Fibroblast of lung (primary cell): ENCODE data around the gene OCSTAMP. TPM values are rescaled to one million over a fixed set of nuclear protein-coding genes. Genes with fewer than 3 reads are reported as not detected.

Source experiments
- DNase-seq, 2 donors: peaks; one replicate each; pipeline versions ENCODE4 v3.0.0 to v3.0.0-alpha.2; 2010; ENCODE audit warnings: low read depth in 2 of 2
- H2AFZ ChIP-seq: 2 replicates; pipeline ENCODE4 v1.5.1; 2012; ENCODE audit warnings: low read length, control low read depth, inconsistent platforms
- H3K27ac ChIP-seq: 2 replicates; pipeline ENCODE4 v1.5.1; 2011; ENCODE audit warnings: low read length, control low read depth; ENCODE audit not compliant: insufficient read depth
- H3K27me3 ChIP-seq: 2 replicates; pipeline ENCODE4 v1.5.1; 2011; ENCODE audit warnings: mild to moderate bottlenecking, low read length; ENCODE audit not compliant: control insufficient read depth, insufficient read depth
- H3K36me3 ChIP-seq: 2 replicates; pipeline ENCODE4 v1.5.1; 2011; ENCODE audit warnings: low read length; ENCODE audit not compliant: control insufficient read depth, insufficient read depth
- H3K4me1 ChIP-seq: 2 replicates; pipeline ENCODE4 v1.5.1; 2011; ENCODE audit warnings: low read length; ENCODE audit not compliant: control insufficient read depth, insufficient read depth; ENCODE audit errors: extremely low read depth
- H3K4me2 ChIP-seq: 2 replicates; pipeline ENCODE4 v1.5.1; 2011; ENCODE audit warnings: low read length, control low read depth; ENCODE audit not compliant: insufficient read depth; ENCODE audit errors: extremely low read depth
- H3K4me3 ChIP-seq, 4 experiments: fragments of 200-600 bp in 1 of 4; sonication (generic) in 1 of 4; replicated peaks in 1 of 4; 2 replicates each; pipeline ENCODE4 v1.5.1; 2011 to 2016; ENCODE audit warnings: low read length in 4 of 4, low read depth in 3 of 4, mild to moderate bottlenecking in 3 of 4, control low read depth in 2 of 4, inconsistent platforms in 1 of 4, mixed read lengths in 1 of 4; ENCODE audit not compliant: insufficient read depth in 1 of 4; ENCODE audit errors: control extremely low read depth in 1 of 4
- H3K79me2 ChIP-seq: 2 replicates; pipeline ENCODE4 v1.5.1; 2012; ENCODE audit warnings: mild to moderate bottlenecking, low read length, inconsistent platforms; ENCODE audit not compliant: control insufficient read depth, insufficient read depth
- H3K9ac ChIP-seq: 2 replicates; pipeline ENCODE4 v1.5.1; 2011; ENCODE audit warnings: mild to moderate bottlenecking, low read length, control low read depth; ENCODE audit not compliant: insufficient read depth
- H3K9me3 ChIP-seq: 2 replicates; pipeline ENCODE4 v1.5.1; 2012; ENCODE audit warnings: low read depth, low read length; ENCODE audit not compliant: control insufficient read depth, insufficient read depth
- H4K20me1 ChIP-seq: 2 replicates; pipeline ENCODE4 v1.5.1; 2011; ENCODE audit warnings: low read length; ENCODE audit not compliant: control insufficient read depth, insufficient read depth; ENCODE audit errors: extremely low read depth
- CTCF ChIP-seq, 2 donors: IDR thresholded peaks in 1 of 2; conservative IDR thresholded peaks in 1 of 2; 1 replicate in 1 of 2; 2 replicates in 1 of 2; pipeline ENCODE4 v1.5.1; 2011 to 2012; ENCODE audit warnings: low read length in 2 of 2, control low read depth in 1 of 2, inconsistent platforms in 1 of 2, low read depth in 1 of 2, mild to moderate bottlenecking in 1 of 2
- EZH2 ChIP-seq: IDR thresholded peaks from 2 replicates; pipeline ENCODE4 v1.5.1; 2012; ENCODE audit warnings: low read length, control low read depth, mild to moderate bottlenecking; ENCODE audit errors: missing control alignments
- polyA plus RNA-seq, 2 donors: library from polyadenylated mRNA; depleted of rRNA in 1 of 2; stranded (reverse) in 1 of 2; unstranded in 1 of 2; fragments of >200 nt; gene quantifications; 2 replicates each; pipeline ENCODE4 v1.2.1, GENCODE V29; 2011 to 2012; ENCODE audit warnings: missing spikeins in 1 of 2
- total RNA-seq: library from RNA; depleted of rRNA; stranded (reverse); fragments of >200 nt; gene quantifications from 2 replicates; pipeline ENCODE4 v1.2.1, GENCODE V29; 2014

Gene OCSTAMP
- total and polyA plus RNA-seq, 2 donors (not counting 1 experiment from before 2014, with no cell fraction given), result not detected

- Histone ChIP-seq H3K4me3 (no peak overlapping the region), H3K36me3 (no peaks in the 10 kb centered on the region), H3K9ac (no peak overlapping the region), H3K27ac (no peak overlapping the region), H3K9me3 (no peaks in the 10 kb centered on the region), H3K4me2 (no peak overlapping the region), H3K79me2 (no peaks in the 10 kb centered on the region), H4K20me1 (no peaks in the 10 kb centered on the region), H3K4me1 (no peaks in the 10 kb centered on the region), H2AFZ (no peak overlapping the region), H3K27me3 (no peaks in the 10 kb centered on the region)
- TF ChIP-seq CTCF (conservative IDR thresholded peaks at IDR 0.05 in 1 of 2, IDR thresholded peaks at IDR 0.05 in 1 of 2; ENCODE audit: low read depth in 1 of 2, low read length in 2 of 2) (no peak), EZH2 (no peak)
- DNase-seq, result no peak
Observed at GRCh38 chr20:46530640-46531039, 19.8 kb downstream of the OCSTAMP start.

- TF ChIP-seq EZH2 (no peak), CTCF (conservative IDR thresholded peaks at IDR 0.05 in 1 of 2, IDR thresholded peaks at IDR 0.05 in 1 of 2; ENCODE audit: low read depth in 1 of 2, low read length in 2 of 2) (no peak)
- H3K9me3 ChIP-seq, result no peaks in the 10 kb centered on the region
- H3K4me3 ChIP-seq, result no peak overlapping the region
- H3K4me2 ChIP-seq, result no peak overlapping the region
- no peaks in the 10 kb centered on the region for H3K27me3 ChIP-seq
- H4K20me1 ChIP-seq, result no peaks in the 10 kb centered on the region
- no peak overlapping the region for H3K9ac ChIP-seq
- peak; percentile 8 to 24 for DNase-seq
- H3K4me1 ChIP-seq, result no peaks in the 10 kb centered on the region
- H3K79me2 ChIP-seq, result no peaks in the 10 kb centered on the region
- H2AFZ ChIP-seq, result no peak overlapping the region
- H3K36me3 ChIP-seq, result no peaks in the 10 kb centered on the region
- H3K27ac ChIP-seq, result no peak overlapping the region
Observed at GRCh38 chr20:46523696-46524328, 26.6 kb downstream of the OCSTAMP start.

GRCh38 chr20:46523108-46523507 lies 27.3 kb downstream of the OCSTAMP start:
- TF ChIP-seq EZH2, result no peak
- TF ChIP-seq CTCF (conservative IDR thresholded peaks at IDR 0.05 in 1 of 2, IDR thresholded peaks at IDR 0.05 in 1 of 2; ENCODE audit: low read depth in 1 of 2, low read length in 2 of 2), result no peak
- DNase-seq, result no peak
- Histone ChIP-seq H3K4me2 (no peak overlapping the region), H3K27ac (no peak overlapping the region), H2AFZ (no peak overlapping the region), H3K9me3 (no peaks in the 10 kb centered on the region), H4K20me1 (no peaks in the 10 kb centered on the region), H3K4me3 (no peak overlapping the region), H3K79me2 (no peaks in the 10 kb centered on the region), H3K4me1 (no peaks in the 10 kb centered on the region), H3K9ac (no peak overlapping the region), H3K27me3 (no peaks in the 10 kb centered on the region), H3K36me3 (no peaks in the 10 kb centered on the region)
